ENCODE measurements around the gene KANK4.

The KANK4 gene

DNA sequence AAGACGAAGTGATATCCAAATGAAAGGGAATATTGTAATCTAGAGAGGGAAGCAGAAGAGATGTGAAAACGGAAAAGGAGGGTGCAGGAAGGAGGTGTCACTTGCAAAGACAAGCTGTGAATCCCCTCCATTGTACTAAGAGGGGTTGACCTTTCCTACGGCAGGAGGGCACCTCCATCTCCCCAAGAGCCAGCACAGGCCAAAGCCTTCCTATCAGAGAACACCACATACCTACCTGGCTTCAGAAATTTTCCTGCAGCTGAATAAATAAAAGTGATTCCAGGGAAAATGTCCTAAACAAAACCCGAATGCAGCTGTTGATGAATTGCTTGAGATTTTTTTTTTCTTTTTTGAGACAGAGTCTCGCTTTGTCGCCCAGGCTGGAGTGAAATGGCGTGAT, 14.3 kb downstream of the KANK4 start:
- no peak for DNase-seq (ENCODE audit: low read depth in 2 of 2)

DNA sequence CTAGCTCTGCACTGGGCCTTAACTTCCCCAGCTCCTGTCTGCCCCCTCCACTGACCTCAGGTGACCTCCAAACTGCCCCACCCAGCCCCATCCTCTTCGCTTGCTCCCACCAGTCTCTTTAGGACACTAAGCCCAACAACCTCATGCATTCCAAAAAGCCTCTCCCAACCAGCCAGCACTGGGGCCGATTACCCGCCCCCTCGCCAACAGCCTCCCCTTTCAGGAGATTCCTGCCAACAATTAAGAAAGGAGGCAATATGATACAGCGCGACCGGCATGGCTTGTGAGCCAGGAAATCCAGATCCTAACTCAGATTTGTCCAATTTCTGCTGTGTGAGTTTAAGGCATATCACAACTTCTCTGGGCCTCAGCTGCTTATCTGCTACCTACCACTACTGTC, 14.7 kb downstream of the KANK4 start:
- DNase-seq (ENCODE audit: low read depth in 2 of 2): no peak

DNA sequence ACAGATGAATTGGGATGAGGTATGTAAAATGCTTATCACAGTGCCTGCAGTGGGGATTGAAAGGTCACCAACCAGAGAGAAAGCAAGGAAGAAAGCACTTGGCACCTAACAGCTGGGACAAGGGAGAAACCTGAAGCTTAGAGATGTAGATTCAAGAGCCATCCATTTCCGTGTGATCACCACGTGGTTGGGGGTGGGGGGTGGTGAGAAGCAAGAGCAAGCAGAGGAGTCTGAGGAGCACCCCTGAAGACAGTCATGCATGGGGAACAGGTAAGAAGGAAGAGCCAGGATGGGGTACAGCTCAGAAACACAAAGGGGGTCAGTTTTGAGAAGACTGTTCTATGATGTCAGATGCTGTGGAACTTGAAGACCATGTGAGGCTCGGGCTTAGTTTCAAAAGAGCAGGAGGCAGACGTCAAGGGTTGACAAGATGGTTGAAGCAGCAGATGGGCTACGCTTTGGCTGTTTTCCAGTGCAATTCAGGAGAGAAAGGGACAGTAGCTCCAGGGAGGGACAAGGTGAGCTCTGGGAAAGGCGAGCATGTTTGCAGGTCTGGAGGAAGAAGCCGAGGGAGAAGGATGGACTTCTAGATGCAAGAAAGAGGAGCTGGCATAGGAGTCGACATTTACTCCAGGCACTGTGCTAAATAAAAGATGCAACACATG, 17.4 kb downstream of the KANK4 start:
- no peak for DNase-seq (ENCODE audit: low read depth in 2 of 2)

DNA sequence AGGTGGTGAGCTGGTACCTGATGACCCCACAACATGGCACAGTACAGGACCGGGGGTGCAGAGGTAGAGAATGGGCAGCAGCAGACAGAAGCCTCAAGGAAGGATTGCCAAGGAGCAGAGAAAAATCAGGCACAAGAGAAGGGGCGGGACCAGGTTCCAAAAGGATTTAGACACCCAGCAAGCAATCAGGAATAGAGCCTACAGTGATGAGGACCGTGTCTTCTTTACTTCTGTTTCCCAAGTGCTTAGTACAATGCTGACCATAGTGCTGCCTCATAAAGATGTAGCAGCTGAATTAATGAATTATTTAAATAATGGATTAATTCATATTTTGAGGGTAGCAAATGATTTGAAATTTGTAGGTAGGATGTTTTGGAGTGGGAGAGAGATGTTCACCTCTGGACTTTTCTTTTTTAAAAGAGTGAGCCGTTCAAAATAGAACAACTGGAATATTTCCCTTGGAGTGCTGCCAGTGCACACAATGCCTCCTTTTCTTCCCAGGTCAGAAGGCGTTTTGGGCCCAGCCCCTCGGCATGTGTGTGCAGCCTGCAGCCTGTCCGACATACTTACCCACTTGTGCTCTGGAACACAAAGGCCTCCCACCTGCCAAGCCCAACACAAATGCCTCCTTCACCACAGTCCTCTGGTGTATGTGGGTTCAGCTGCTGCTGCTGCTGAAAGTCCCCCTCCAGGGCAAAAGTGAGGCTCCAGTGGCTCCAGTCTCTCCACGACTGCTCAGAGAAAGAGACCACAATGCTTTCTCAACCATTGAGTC, 19.6 kb downstream of the KANK4 start:
- no peak for DNase-seq (ENCODE audit: low read depth in 2 of 2)

DNA sequence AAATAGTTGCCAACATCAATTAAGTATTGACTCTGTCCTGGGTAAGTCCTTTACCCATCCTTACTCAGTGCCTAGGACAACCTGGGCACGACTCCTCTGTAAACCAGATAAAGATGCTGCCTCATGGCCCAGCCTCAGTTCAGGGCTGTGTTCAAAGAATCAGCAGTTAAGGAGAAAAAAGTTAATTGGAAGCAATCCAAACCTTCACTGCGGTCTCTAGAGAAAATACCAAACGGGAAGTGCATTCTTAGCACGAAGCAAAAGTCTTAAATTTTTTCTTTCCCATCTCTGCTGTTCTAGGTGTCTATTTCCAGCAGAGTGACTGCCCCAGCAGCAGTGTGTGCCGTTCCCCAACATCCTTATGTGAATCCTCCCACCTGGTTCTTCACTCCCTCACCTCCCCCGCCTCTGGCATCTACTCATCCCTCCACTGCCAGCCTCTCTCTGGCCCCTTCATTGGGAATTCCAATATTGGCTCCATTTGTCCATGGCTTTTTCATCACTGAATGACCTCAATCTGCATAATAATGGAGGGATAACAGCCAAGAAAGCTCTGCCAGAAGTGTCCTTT, 23.2 kb downstream of the KANK4 start:
- no peak for DNase-seq (ENCODE audit: low read depth in 2 of 2)

DNA sequence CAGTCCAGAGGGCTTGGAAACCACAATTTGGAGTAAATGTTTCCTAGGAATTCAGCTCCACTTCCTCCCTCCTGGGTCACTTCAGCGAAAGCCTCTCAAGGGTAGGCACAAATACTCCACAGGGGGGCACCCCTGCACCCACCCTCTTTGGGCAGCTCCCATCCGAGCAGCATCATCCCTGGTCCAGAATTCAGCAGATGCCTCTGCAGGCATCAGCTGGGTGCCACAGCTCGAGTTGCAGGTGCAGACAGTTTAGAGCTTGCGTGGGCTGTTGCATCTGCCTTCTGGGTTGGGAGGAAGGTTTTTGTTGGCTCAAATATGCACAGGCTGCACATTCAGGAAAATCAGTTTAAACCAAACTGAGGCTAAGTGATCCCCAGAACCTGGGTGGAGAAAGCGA, 25.0 kb downstream of the KANK4 start:
- no peak for DNase-seq (ENCODE audit: low read depth in 2 of 2)

DNA sequence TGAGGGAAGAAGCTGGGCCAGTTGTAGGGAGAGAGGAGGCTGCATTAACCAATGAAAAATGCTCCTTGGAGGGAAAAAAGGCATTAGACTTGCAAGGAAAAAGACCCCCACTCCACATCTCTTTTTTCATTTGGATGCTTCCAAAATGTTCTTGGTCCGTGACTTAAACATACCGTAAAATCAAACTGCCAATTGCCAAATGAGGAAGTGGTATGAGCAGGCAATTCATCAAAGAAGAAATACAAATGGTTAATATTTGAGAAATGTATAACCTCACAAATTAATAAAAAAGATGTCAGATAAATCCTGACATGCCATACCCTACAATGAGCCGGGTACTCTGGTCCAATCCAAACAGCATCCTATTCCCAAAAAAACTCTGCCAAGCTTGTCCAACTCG, 30.6 kb downstream of the KANK4 start:
- no peak for DNase-seq (ENCODE audit: low read depth in 2 of 2)

DNA sequence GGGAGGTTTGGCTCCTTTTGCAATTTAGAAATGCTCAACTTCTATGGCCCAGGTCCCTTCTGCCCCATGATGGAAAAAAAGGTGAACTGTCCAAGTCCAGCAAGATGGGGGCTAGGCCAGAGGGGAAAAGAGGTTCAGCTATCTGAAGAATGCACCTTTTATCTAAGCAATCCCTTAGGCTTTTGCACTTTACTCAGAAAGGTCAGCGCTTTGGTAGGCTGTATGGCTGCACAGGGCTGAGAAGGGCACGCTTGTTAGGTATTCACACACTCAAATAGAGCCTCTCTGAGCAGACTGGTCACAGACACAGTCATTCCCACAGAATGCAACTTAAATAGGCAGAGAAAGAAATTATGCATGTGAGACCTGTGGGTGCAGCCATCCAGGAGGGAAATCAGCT, 31.0 kb downstream of the KANK4 start:
- no peak for DNase-seq (ENCODE audit: low read depth in 2 of 2)

DNA sequence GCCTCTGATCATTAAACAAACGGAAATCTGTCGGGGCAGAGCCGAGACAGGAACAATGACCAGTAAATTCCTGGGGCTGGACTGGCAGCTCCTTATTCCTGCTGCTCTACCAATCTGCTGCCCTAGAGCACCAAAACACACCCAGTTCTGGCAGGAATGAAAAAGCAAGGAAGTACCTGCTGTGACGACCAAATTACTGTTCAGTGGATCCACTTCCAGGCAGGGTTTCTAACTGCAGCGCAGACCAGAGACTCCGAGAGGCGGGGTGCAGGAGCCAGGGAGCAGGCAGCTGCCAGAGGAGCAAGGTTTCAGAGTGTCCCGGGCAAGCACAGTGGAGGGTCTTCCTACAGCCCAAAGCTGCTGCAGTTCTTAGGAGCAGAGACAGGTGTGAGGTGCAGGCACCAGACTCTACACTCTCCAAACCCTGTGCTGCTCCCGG, 32.4 kb downstream of the KANK4 start:
- DNase-seq (ENCODE audit: low read depth in 2 of 2): no peak

DNA sequence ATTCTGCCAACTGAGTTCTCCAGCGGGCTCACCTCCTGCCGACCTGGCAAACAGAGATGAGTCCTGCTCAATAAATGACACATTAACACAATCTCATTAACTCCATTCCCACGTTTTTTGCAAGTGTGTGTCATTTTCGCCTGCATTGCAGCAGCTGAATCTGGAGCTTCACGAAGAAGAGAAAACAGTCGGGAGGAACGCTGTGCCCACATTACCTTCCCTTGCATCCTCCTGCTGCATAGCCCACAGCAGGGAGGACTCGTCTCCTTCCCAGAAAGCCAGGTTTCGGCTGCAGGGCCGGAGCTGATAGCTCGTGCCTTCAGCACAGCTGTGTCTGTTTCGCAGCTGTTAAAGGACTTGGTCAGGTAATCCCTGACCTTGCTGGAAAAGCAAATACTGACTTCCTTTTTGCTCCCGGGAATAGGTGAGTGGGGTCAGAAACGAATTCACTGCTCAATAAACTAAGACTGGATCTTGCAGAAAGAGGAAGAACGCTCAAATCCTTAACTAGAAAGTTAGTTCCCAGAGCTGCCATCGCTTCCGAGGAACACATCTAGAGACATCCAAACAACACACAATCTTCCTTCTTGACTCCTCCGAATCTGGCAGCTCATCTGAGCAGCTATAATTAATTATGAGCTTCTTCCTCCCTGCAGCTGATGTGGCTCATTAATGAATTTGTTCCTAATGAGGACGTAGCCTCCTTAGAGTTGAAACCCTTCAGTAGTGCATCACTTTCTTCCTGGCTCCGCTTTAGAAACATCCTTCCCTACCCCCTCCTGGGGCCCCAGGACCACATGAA, 33.0 kb downstream of the KANK4 start:
- no peak for DNase-seq (ENCODE audit: low read depth in 2 of 2)

DNA sequence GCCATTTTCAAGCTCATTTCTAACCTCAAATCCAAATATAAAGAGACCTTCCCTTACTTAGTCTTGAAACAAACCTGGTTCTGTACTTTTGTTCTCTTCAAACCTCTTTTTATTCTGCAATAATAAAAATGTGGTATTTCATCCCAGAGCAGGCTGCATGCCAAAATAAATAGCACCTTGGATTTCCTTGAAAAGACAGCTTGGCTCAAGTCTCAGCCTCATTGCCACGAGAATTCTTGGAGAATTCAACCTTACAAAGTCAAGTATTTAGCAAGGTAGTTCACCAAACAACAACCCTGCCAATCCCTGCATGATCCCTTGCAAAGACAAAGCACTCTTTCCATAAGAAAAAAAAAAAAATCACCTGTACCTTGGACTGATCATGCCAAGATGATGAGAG, 33.8 kb downstream of the KANK4 start:
- no peak for DNase-seq (ENCODE audit: low read depth in 2 of 2)

DNA sequence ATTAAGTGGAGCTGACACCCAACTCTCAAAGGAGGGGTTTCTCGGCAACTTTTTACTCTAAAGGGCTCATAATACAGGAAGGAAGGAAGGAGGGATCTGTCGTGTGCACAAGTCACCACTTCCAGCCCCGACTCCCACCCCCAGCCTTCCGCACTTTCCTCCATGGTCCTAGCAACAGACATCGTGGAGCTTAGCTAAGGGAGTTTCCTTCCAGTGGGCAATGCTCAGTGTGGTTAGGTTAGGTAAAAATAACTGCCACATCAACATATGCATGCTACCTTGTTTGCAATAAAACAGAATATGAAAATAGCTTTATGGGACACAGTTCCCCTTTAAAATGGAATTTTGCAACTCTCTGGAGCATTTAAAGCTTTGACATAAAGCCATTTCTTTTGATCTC, 35.2 kb downstream of the KANK4 start:
- no peak for DNase-seq (ENCODE audit: low read depth in 2 of 2)

DNA sequence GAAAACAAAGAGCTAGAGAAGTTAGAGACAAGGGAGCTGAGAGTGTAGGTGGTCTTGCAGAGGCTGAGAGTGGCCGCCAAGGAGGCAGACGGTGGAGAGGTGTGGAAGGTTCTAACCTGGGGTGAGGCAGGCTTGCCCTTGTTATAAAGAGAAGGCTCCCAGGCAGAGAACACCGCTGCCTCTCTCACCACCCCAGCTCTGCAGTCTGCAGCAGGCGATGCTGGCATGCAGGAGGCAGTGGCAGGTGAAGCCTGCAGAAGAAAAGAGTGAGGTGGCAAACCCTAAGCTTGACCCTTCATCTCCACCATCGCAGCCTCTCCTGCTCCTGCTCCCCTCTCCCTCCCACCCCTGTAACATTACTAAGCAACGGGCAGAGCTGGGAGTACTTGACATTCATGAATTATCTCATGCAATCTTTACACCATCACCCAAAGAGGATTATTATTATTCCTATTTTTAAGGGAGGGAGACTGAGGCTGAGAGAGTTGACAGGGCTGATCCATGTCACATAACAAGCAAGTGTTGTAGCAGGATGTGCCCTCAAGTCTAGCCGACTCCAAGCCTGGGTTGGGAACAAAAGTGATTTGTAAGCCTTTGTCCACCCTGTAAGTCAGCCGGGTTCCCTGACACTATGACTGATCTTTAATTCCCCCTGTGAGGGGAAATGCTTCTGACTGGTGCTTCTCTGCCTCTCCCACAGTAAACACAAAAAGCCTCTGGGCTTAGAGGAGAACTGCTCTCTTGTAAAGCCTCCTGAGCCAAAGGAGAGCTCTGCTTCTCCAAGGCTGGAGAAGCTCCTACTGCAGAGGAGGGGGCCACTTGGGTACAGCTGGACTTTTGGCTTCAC, 36.1 kb downstream of the KANK4 start:
- DNase-seq (ENCODE audit: low read depth in 2 of 2): no peak

DNA sequence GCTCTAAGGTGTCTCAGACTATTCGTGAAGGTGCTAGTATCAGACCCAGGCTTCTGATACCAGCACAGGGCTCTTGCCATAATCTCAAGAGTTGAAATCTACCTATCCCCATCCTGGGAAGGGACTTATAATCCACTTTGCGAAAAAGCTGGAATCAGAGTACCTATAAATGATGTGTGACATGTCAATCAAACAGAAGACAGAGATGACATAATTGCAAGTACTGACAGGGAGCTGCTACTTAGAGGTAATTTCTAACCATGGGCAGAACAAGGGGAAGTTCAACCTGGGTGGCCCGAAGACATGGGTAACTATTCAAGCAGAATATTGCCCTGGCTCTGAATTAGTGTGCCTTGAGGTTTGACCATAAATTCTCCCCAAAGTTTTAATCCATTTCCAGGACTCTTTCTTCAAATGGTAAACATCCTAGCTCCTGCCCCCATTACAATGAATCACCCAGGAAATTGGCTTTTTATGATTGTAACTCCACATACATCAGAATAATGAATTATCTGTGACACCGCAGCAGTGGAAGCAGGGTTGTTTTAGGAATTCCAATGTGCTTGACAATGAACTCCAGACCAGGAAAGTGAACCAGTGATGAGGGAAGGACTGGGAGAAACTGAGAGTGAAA, 37.2 kb downstream of the KANK4 start:
- no peak for DNase-seq (ENCODE audit: low read depth in 2 of 2)

DNA sequence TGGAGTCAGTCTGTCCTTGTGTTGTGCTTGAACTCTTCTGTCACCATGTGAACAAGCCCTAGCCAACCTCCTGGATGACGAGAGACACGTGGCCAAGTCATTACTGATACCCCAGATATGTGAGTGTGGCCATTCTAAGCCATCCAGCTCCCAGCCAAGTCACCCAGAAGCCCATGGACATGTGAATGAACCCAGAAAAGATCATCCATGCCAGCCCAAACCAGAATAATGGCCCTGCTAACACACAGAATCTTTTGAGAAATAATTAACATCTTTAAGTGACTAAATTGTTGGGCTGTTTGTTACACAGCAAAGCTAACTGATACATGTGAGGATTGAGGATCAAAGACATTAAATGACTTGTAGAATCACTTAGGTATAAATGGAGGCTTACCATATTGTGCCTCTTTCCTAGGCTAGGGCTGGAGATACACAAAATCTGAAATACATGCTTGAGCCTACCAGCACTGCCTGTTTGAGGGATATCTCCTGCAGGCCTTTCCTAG, 38.2 kb downstream of the KANK4 start:
- DNase-seq (ENCODE audit: low read depth in 2 of 2): no peak

DNA sequence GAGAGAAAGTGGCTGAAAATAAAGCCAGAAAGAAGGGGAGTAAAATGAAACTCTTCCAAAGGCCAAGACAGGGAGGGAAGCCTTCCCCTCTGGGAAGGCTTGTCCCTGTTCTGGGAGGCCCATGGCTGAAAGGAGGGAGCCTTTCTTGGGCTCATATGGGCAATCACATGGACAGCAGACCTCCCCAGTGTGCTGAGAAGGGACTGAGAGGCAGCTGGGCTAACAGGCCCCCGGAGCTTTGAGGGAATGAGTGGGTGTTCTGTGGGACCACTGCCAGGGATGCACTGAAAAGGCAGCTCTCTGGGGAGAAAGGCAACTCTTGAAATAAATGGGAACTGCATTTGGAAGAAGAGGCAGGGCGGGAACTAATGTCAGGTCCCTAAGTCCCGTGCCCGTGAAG, 39.1 kb downstream of the KANK4 start:
- DNase-seq (ENCODE audit: low read depth in 2 of 2): no peak

DNA sequence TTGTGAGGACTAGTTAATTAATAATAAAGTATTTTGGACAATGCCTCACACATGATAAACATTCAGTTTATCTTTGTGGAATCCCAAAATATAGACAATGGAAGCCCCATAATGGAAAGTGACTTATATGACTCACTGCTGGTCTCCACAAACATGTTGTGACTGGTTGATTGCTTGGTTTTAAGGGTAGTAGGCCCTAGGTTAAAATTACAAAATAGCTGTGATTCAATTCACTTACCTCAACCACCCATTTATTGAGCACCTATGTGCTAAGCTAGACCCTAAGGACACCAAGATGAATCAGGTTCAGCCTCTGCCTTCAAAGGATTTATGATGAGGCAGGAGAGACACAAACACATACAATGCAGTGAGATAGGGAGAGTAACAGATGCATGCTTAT, 42.4 kb downstream of the KANK4 start:
- no peak for DNase-seq (ENCODE audit: low read depth in 2 of 2)

DNA sequence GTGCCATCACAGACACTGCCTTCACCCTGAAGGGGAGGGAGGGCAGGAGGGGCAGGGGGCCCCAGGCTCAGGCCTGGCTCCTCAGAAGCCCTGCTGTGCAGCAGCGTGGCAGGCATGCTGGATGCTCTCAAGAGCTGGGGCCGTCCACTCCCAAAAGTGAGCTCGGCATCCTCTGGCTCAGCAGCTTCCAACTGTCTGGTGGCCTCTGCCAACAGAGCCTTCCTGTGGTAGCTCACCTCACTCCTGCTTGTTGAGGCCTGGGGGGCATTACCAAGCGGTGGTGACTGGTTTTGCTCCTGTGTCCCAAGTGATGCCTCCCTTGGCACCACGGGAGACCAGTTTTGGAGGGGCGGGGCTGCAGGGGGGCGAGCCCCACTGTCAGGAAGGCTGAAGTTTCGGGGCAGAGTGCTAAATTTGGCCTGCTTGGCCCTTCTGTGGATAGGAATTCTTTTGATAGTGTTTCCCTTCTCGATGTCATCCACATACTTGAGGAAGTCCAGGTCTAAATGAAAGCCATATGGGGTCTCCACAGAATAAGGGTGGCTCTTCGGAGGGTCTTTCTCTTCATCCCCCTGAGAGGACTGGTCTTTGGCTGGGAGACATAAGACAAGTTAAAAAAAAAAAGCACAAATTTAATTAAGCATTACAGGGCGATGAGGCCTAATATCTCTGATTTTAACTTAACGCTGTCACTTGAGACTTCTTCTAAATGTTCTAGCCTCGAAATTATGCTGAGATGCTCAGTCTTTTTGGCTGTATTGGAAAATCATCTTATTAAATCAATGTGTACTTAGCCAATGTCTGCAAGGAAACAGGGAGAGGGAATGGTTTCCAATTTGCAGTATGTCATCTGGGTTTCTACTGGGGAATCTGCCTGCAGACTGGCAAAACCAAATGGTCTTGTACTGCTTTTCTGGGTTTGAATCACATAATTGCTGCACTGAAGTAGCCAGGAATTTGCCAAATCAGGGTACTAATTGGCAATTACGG, 44.4 kb downstream of the KANK4 start:
- no peak for DNase-seq (ENCODE audit: low read depth in 2 of 2)

DNA sequence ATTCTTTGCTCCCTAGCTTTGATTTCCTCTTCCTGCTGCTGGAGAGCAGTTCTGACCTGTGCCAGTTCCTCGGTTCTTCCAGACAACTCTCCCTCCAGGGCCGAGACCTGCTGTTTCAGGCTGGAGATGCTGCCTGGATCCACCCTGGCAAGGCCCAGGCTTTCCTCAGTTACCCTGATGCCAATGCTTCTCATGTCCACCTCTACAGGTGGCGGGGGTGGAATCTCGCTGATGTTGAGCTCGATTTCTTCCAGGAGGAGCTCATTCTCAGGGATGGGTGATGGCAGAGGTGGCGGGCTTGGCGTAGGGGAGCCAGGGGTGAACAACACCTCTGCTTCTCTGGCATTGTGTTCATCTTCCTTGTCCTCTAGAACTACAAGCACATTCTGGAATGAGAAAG, 45.3 kb downstream of the KANK4 start:
- DNase-seq (ENCODE audit: low read depth in 2 of 2): no peak

All from stimulated activated CD8-positive, alpha-beta memory T cell treated with anti-CD3 and anti-CD28 coated beads, Interleukin-2, amount 100 ng/mL, for 1 hour (primary cell).